ENCODE results near the gene CATSPER3. TPM values are rescaled to one million over a fixed set of nuclear protein-coding genes. Genes with fewer than 3 reads are reported as not detected.

Gene CATSPER3
- total RNA-seq, 1 experiment from 2014 or later, result 0.07 TPM

GRCh38 chr5:135034963-135035677 lies 67.4 kb downstream of the CATSPER3 start:
- Histone ChIP-seq H3K4me3 (ENCODE audit: insufficient read depth, low read depth, low read length) (peak overlapping the region; percentile 32; the same call in 1 of the 2 replicates), H3K36me3 (replicated peaks; ENCODE audit: control insufficient read depth, insufficient read depth, low read length) (no peaks in the 10 kb centered on the region), H3K27me3 (ENCODE audit: control insufficient read depth, insufficient read depth, low read length) (peaks cover 97% of the 10 kb centered on the region)
- DNase-seq, result peak; percentile 67

DNA sequence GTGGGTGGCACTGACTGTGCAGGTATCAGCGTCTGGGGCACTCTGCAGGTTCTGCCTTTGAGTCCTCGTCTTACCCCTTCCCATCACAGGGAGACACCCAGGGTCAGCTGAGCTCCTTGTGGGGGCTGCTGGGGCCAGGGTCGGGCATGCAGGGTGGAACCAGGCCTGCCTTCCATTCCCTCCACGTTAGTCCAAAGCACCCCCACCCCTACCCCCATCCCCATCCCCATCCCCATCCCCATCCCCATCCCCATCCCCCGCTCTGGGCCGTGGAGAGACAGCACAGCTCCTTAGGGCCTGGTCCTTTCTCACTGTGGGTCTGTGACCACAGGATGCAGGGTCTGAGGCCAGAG lies 67.9 kb downstream of the CATSPER3 start:
- Histone ChIP-seq H3K4me3 (ENCODE audit: insufficient read depth, low read depth, low read length) (no peak overlapping the region), H3K36me3 (replicated peaks; ENCODE audit: control insufficient read depth, insufficient read depth, low read length) (no peaks in the 10 kb centered on the region), H3K27me3 (ENCODE audit: control insufficient read depth, insufficient read depth, low read length) (peaks cover 97% of the 10 kb centered on the region)
- DNase-seq, result no peak

- no peaks in the 10 kb centered on the region for H3K36me3 ChIP-seq (replicated peaks; ENCODE audit: control insufficient read depth, insufficient read depth, low read length)
- H3K27me3 ChIP-seq (ENCODE audit: control insufficient read depth, insufficient read depth, low read length), result peaks cover 97% of the 10 kb centered on the region
- no peak for DNase-seq
- no peak overlapping the region for H3K4me3 ChIP-seq (ENCODE audit: insufficient read depth, low read depth, low read length)
Measured at GRCh38 chr5:135036405-135036804, 68.7 kb downstream of the CATSPER3 start.

DNA sequence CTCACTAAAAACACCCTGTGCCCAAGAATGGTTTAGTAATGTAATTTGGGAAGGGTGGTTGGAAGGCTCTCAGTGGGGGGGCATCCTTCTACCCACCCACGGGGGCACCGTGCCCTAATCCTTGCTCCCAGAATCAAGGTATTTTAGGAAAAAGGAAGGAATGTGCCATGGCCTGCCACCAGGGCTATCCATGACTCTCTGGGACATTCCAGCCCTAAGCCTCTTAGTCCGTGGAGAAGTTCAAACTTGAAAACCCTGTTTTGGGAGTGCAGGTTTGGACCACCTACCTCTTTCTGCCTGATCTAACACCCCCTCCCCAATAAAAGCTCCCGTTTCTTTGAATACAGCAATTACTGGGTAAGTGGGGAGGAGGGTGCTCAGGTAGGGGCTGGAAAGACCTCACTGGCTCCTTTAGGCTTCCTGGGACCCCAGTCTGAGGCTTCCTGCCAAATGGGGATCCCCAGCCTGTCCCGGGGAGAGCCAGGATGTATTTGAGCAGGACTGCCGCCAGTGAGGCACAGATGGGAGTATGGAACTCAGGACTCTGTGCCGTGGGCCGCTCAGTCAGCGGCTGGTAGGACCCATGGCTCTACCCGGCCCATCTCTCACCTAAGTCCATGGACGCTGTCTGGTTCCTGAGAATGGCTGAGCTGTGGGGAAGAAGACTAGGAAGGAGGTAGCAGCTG lies 70.0 kb downstream of the CATSPER3 start:
- Histone ChIP-seq H3K36me3 (replicated peaks; ENCODE audit: control insufficient read depth, insufficient read depth, low read length) (no peaks in the 10 kb centered on the region), H3K4me3 (ENCODE audit: insufficient read depth, low read depth, low read length) (no peak overlapping the region), H3K27me3 (ENCODE audit: control insufficient read depth, insufficient read depth, low read length) (peaks cover 97% of the 10 kb centered on the region)
- no peak for DNase-seq

DNA sequence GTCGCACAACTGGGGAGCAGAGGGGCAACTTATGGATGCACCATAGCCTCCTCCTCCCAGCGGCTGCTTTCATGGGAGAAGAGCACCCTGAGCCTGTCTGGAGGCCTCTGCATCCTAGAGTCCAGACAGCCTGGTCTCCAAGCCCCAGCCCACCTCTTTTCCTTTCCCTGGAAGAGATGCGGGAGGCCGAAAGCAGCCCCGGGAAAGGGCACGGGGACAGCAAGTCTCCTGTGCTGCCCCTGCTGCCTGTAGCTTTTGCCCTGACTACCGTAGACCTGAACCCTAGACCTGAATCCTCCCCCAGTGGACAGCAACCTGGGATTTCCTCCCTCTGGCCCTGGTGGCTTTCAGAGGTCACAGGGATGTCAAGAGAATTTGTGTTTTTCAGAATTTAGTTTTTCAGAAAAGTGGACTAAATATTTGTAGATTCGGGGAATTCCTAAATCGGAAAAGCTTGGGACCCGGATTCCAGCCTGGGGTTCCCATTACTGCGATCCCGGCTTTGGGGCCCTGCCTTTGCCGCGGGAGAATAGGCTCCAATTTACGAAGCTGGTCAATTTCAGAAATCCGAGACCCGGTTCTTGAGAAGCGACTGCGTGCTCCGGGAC lies 70.6 kb downstream of the CATSPER3 start:
- peaks cover 97% of the 10 kb centered on the region for H3K27me3 ChIP-seq (ENCODE audit: control insufficient read depth, insufficient read depth, low read length)
- H3K4me3 ChIP-seq (ENCODE audit: insufficient read depth, low read depth, low read length), result no peak overlapping the region
- DNase-seq, result peak; percentile 63
- H3K36me3 ChIP-seq (replicated peaks; ENCODE audit: control insufficient read depth, insufficient read depth, low read length), result no peaks in the 10 kb centered on the region

DNA sequence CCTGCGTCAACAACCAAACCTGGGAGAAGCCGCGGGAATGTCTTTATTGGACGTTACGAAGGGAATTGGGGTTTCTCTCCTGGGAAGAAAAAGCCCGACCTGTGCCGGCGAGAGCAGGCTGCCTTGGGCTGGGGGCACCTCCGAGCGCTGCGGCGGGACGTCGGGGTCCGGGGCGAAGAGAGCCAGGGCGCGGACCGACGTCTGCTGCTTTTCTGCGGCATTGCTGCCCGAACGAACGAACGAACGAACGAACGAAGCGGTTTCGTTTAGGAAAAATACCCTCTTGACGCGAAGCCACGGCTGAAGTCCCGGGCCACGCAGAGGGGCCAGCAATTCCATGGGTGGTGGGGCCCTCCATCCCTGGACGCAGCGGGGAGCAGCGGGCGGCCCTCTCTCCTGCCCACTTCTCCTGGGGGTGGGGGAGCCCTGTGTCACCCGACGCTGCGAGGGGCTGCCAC lies 71.1 kb downstream of the CATSPER3 start:
- DNase-seq, result peak; percentile 77
- H3K36me3 ChIP-seq (replicated peaks; ENCODE audit: control insufficient read depth, insufficient read depth, low read length), result no peaks in the 10 kb centered on the region
- no peak overlapping the region for H3K4me3 ChIP-seq (ENCODE audit: insufficient read depth, low read depth, low read length)
- peaks cover 97% of the 10 kb centered on the region for H3K27me3 ChIP-seq (ENCODE audit: control insufficient read depth, insufficient read depth, low read length)

- Histone ChIP-seq H3K4me3 (ENCODE audit: insufficient read depth, low read depth, low read length) (peak overlapping the region; percentile 26), H3K36me3 (replicated peaks; ENCODE audit: control insufficient read depth, insufficient read depth, low read length) (no peaks in the 10 kb centered on the region)
- peak; percentile 92 for DNase-seq
Measured at GRCh38 chr5:135039271-135040033, 71.7 kb downstream of the CATSPER3 start.

GRCh38 chr5:135040034-135040332 lies 72.3 kb downstream of the CATSPER3 start:
- peak overlapping the region; percentile 26 for H3K4me3 ChIP-seq (ENCODE audit: insufficient read depth, low read depth, low read length)
- no peak for DNase-seq
- no peaks in the 10 kb centered on the region for H3K36me3 ChIP-seq (replicated peaks; ENCODE audit: control insufficient read depth, insufficient read depth, low read length)
- peaks cover 99% of the 10 kb centered on the region for H3K27me3 ChIP-seq (ENCODE audit: control insufficient read depth, insufficient read depth, low read length)

More at GRCh38 chr5:135039271-135040033, 71.7 kb downstream of the CATSPER3 start:
- peaks cover 100% of the 10 kb centered on the region for H3K27me3 ChIP-seq (ENCODE audit: control insufficient read depth, insufficient read depth, low read length)

DNA sequence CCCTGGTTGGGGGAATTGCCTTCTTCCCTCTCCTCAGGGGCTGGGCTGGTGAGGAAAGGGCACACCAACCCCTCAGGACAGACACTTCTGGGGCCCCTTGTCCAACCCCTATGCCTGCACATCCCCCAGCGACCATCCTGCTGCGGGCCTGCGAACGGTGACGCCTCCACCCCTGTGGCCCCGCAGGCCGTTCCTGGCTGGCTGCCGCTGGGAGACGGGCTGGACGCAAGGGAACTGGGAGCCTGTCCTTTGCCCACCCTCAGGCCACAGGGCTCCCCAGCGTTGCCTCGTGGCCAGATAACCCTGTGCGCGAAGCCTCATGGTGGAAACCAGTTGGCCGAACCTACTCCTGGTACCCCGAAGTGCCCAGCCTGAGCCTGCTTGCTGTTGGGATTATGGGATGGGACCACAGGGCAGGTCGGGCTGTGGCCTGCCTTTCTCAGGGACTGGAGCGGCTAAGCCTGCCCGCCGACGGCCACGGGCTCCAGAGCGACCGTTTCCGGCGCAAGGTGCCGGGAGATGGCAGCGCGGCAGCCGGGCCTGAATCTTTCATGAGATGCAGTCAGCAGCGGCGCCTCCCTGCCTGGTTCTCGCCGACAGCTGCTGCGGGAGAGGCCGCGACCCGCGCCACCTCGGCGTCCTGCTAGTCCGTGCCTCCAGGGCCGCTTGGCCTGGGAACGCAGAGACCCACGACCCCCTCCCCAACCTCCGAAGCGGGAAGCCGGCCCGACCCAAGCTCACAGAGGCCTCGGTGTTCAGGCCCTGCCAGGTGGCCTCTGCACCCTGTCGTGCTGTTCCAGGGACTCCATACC lies 72.8 kb downstream of the CATSPER3 start:
- peak; percentile 85 for DNase-seq
- H3K36me3 ChIP-seq (replicated peaks; ENCODE audit: control insufficient read depth, insufficient read depth, low read length), result no peaks in the 10 kb centered on the region
- peaks cover 98% of the 10 kb centered on the region for H3K27me3 ChIP-seq (ENCODE audit: control insufficient read depth, insufficient read depth, low read length)
- H3K4me3 ChIP-seq (ENCODE audit: insufficient read depth, low read depth, low read length), result peak overlapping the region; percentile 26; the same call in 1 of the 2 replicates

DNA sequence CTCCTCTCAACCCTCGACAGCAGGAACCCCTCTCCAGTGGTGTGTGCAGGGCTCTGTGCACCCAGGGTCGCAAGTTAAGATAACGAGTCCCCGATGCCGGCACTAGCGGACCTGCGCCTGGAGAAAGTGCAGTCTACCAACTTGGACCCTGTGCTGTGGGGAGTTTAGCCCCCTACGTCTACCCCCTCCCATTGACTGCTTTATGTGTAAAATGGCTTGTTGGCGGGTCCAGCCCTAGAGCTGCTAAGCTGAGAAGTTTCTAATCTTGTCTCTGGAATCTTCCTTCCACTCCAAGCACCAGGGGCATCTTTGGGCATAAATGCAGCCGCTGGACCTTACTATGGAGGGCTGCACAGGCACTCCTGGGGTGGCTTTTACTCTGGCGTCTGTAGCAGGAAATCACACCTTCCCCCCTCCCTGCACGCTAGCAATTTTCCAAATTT lies 73.5 kb downstream of the CATSPER3 start:
- no peak for DNase-seq
- no peaks in the 10 kb centered on the region for H3K36me3 ChIP-seq (replicated peaks; ENCODE audit: control insufficient read depth, insufficient read depth, low read length)
- H3K4me3 ChIP-seq (ENCODE audit: insufficient read depth, low read depth, low read length), result no peak overlapping the region; the same call in 1 of the 2 replicates
- peaks cover 96% of the 10 kb centered on the region for H3K27me3 ChIP-seq (ENCODE audit: control insufficient read depth, insufficient read depth, low read length)

DNA sequence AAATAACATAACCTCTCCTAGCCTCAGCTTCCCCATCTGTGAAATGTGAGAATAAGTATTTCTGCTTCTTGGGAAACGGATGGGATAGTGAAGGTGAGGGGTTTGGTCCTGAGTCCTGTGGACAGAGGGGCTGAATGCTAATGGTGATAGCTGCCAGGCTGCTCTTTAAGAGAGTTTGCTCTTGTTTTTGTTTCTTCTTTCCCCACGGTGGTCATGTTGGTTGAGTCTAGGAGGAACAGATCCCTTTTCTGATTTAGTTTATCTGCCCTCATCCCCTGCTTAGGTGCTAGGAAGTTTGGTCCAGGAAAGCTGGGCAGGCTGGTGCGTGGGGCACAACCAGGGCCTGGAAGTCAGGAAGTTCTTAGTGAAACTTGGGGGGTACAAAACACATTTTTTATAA lies 74.0 kb downstream of the CATSPER3 start:
- H3K36me3 ChIP-seq (replicated peaks; ENCODE audit: control insufficient read depth, insufficient read depth, low read length), result no peaks in the 10 kb centered on the region
- peaks cover 95% of the 10 kb centered on the region for H3K27me3 ChIP-seq (ENCODE audit: control insufficient read depth, insufficient read depth, low read length)
- no peak for DNase-seq
- no peak overlapping the region for H3K4me3 ChIP-seq (ENCODE audit: insufficient read depth, low read depth, low read length)

DNA sequence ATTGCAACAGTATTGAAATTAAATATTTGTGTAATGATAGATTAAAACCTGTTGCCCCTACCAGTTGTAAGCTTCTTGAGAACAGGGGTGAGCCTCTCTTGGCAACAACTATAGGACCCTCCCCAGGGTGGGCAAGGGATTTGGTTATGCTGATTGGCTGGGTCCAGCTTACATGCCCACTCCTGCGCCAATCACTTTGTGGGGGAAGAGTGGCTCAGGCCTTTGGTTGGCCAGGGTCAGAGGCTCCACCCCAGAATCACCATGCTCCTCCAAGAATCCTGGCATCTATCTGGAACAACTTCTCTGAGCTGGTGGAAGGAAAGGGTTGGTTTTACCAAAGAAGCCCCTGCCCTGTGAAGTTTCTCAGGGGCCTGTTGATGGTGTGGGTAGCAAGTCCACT lies 74.9 kb downstream of the CATSPER3 start:
- peak; percentile 77 for DNase-seq
- peaks cover 92% of the 10 kb centered on the region for H3K27me3 ChIP-seq (ENCODE audit: control insufficient read depth, insufficient read depth, low read length)
- H3K36me3 ChIP-seq (replicated peaks; ENCODE audit: control insufficient read depth, insufficient read depth, low read length), result no peaks in the 10 kb centered on the region
- H3K4me3 ChIP-seq (ENCODE audit: insufficient read depth, low read depth, low read length), result no peak overlapping the region

DNA sequence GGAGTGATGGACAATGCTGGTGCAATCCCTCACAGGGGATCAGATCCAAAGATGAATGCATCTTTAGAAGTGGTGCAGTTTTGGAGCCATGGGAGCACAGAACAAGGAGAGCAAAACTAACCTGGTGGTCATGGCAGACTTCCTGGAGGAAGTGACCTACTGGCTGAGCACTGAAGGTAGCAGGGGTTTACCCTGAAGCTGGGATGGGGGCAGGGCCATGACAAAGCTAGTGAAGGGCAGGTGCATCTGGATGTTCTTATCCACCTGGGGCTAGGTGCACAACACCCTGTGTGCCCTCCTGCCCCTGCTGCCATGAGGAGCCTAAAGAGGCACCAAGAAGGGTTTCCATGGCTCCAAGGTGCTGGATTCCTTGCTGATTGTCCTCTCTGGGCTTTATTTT lies 77.8 kb downstream of the CATSPER3 start:
- no peak overlapping the region for H3K4me3 ChIP-seq (ENCODE audit: insufficient read depth, low read depth, low read length)
- H3K27me3 ChIP-seq (ENCODE audit: control insufficient read depth, insufficient read depth, low read length), result peaks cover 86% of the 10 kb centered on the region
- H3K36me3 ChIP-seq (replicated peaks; ENCODE audit: control insufficient read depth, insufficient read depth, low read length), result no peaks in the 10 kb centered on the region
- peak; percentile 36 for DNase-seq

All from H7 (cell line).